CD8-positive, alpha-beta memory T cell (primary cell): Measurements from ENCODE around the gene ZNF652. TPM values are rescaled to one million over a fixed set of nuclear protein-coding genes. Genes with fewer than 3 reads are reported as not detected.
"Not testable (repeated sequence)": the region's sequence is repeated elsewhere in the genome, so short reads cannot be mapped to it uniquely, and the experiment has no call there.

ENCODE experiments used
- CTCF ChIA-PET: fragments of 350-600 bp; sonication (Branson Sonifier 250); formaldehyde crosslinking; loops from one replicate; lab custom pipeline; 2021; ENCODE audit warnings: antibody characterized with exemption; lab: Charles Lee
- POLR2A ChIA-PET: fragments of 350-600 bp; sonication (Branson Sonifier 250); formaldehyde crosslinking; loops from one replicate; lab custom pipeline; 2021; ENCODE audit warnings: antibody characterized with exemption; lab: Charles Lee
- DNase-seq, 5 donors: peaks; one replicate each; pipeline versions ENCODE4 v3.0.0 to v3.0.0-alpha.2; 2020 to 2022; ENCODE audit warnings: mixed read lengths in 1 of 5
- H3K27ac ChIP-seq: one replicate; pipeline ENCODE4 v1.7.0; 2013; ENCODE audit warnings: low read depth, mild to moderate bottlenecking, low read length, moderate library complexity
- H3K27me3 ChIP-seq: 2 replicates; pipeline ENCODE4 v1.7.0; 2013; ENCODE audit warnings: low read length, mild to moderate bottlenecking; ENCODE audit not compliant: insufficient read depth, poor library complexity, severe bottlenecking
- H3K36me3 ChIP-seq: 2 replicates; pipeline ENCODE4 v1.7.0; 2013; ENCODE audit warnings: mild to moderate bottlenecking, low read length, moderate library complexity; ENCODE audit not compliant: insufficient read depth
- H3K4me1 ChIP-seq: 2 replicates; pipeline ENCODE4 v1.7.0; 2013; ENCODE audit warnings: mild to moderate bottlenecking, low read length, moderate library complexity; ENCODE audit not compliant: insufficient read depth
- H3K4me3 ChIP-seq: 2 replicates; pipeline ENCODE4 v1.7.0; 2013; ENCODE audit warnings: mild to moderate bottlenecking, low read length
- H3K9me3 ChIP-seq: 2 replicates; pipeline ENCODE4 v1.7.0; 2013; ENCODE audit warnings: mild to moderate bottlenecking, low read length
- H3K27ac Mint-ChIP-seq, 8 donors: one replicate each; pipeline ENCODE4 v1.8.0; 2020 to 2021; ENCODE audit warnings: mixed read lengths in 8 of 8, mild to moderate bottlenecking in 6 of 8, inconsistent platforms in 3 of 8, moderate library complexity in 3 of 8
- H3K27me3 Mint-ChIP-seq, 2 donors: one replicate each; pipeline ENCODE4 v1.8.0; 2020 to 2021; ENCODE audit warnings: mixed read lengths in 2 of 2, mild to moderate bottlenecking in 1 of 2, moderate library complexity in 1 of 2
- H3K36me3 Mint-ChIP-seq, 3 donors: one replicate each; pipeline ENCODE4 v1.8.0; 2020 to 2021; ENCODE audit warnings: mixed read lengths in 3 of 3, inconsistent platforms in 1 of 3, mild to moderate bottlenecking in 1 of 3
- H3K4me1 Mint-ChIP-seq, 3 donors: one replicate each; pipeline ENCODE4 v1.8.0; 2020 to 2021; ENCODE audit warnings: mixed read lengths in 3 of 3, inconsistent platforms in 1 of 3, mild to moderate bottlenecking in 1 of 3
- H3K4me3 Mint-ChIP-seq, 7 donors: one replicate each; pipeline ENCODE4 v1.8.0; 2020 to 2021; ENCODE audit warnings: mixed read lengths in 7 of 7, mild to moderate bottlenecking in 6 of 7, moderate library complexity in 4 of 7, inconsistent platforms in 2 of 7
- H3K9me3 Mint-ChIP-seq, 5 donors: one replicate each; pipeline ENCODE4 v1.8.0; 2020 to 2022; ENCODE audit warnings: mixed read lengths in 5 of 5, mild to moderate bottlenecking in 3 of 5, moderate library complexity in 2 of 5, inconsistent platforms in 1 of 5
- polyA plus RNA-seq: library from polyadenylated mRNA; unstranded; fragments of 300-500 nt; fragmentation: Illumina TruSeq; gene quantifications from one replicate; pipeline ENCODE4 v1.2.3, GENCODE V29; 2021
- total RNA-seq, 2 experiments: library from RNA; stranded (reverse); gene quantifications; one replicate each; pipeline ENCODE4 v1.2.3, GENCODE V29; 2021

Gene ZNF652
- total and polyA plus RNA-seq, 3 experiments from 2014 or later: 11.5 to 27.7 (median 11.9) TPM

GRCh38 chr17:49370971-49371834 is 9.2 kb upstream of the ZNF652 start:
- no peak for DNase-seq
- ChIA-PET CTCF (interaction anchor here (1.5 to 6.8 kb wide), 4 partner anchors 10 to 54 kb away, joined by 6 to 90 read pairs (median 24); no protein-coding TSS in a partner anchor), POLR2A (no interaction called here)
- Mint-ChIP-seq H3K36me3 (peaks cover under 1 to 26% (median 1%) of the 10 kb centered on the region in 3 donors), H3K4me3 (no peak overlapping the region), H3K4me1 (peaks cover 13 to 20% (median 14%) of the 10 kb centered on the region in 3 donors), H3K27me3 (no peaks in the 10 kb centered on the region), H3K27ac (peak overlapping the region in 1 of 8 donors; percentile 26), H3K9me3 (no peaks in the 10 kb centered on the region)
- no peak overlapping the region for H3K27ac ChIP-seq
- H3K4me3 ChIP-seq: no peak overlapping the region
- H3K4me1 ChIP-seq: no peaks in the 10 kb centered on the region
- H3K9me3 ChIP-seq: no peaks in the 10 kb centered on the region
- no peaks in the 10 kb centered on the region for H3K27me3 ChIP-seq
- H3K36me3 ChIP-seq: no peaks in the 10 kb centered on the region

DNA sequence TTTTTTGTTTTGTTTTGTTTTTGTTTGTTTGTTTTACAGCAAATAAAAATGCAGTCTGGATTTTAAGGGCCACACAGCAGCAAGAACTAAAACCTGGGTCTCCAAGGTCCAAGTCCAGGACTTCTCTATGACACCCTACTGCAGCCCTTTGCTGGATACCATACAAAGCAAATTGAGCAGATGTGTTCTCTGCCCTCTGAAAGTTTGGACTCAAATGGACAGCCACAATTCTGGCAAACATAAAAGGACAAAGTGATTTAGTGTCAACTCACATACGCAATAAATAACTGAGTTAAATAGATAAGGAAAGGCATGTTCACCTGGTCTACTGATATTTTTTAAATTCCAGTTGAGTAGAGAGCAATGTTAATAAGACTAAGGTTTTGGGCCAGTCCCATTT is 7.7 kb upstream of the ZNF652 start:
- no peaks in the 10 kb centered on the region for H3K27me3 ChIP-seq
- Mint-ChIP-seq H3K4me3 (peak overlapping the region in 1 of 7 donors; percentile 23), H3K27me3 (no peaks in the 10 kb centered on the region), H3K9me3 (no peaks in the 10 kb centered on the region), H3K36me3 (peaks cover 0 to 27% (median 1%) of the 10 kb centered on the region in 3 donors), H3K27ac (no peak overlapping the region), H3K4me1 (peaks cover 24 to 33% (median 25%) of the 10 kb centered on the region in 3 donors)
- no peaks in the 10 kb centered on the region for H3K9me3 ChIP-seq
- peaks cover 10% of the 10 kb centered on the region for H3K4me1 ChIP-seq
- DNase-seq: no peak
- CTCF ChIA-PET: interaction anchor here (1.7 to 6.8 kb wide), 6 partner anchors 10 to 62 kb away, joined by 4 to 90 read pairs (median 20); no protein-coding TSS in a partner anchor
- no peaks in the 10 kb centered on the region for H3K36me3 ChIP-seq
- no peak overlapping the region for H3K27ac ChIP-seq
- no peak overlapping the region for H3K4me3 ChIP-seq
- POLR2A ChIA-PET: no interaction called here

- POLR2A ChIA-PET: interaction anchor here (0.6 kb wide), 1 partner anchor 480 kb away, joined by 3 read pairs; no protein-coding TSS in a partner anchor
- Histone ChIP-seq H3K27ac (no peak overlapping the region), H3K4me1 (peaks cover 10% of the 10 kb centered on the region), H3K4me3 (no peak overlapping the region), H3K27me3 (no peaks in the 10 kb centered on the region), H3K9me3 (no peaks in the 10 kb centered on the region), H3K36me3 (no peaks in the 10 kb centered on the region)
- H3K4me1 Mint-ChIP-seq: peaks cover 29 to 38% (median 30%) of the 10 kb centered on the region in 3 donors
- H3K4me3 Mint-ChIP-seq: no peak overlapping the region
- no peak overlapping the region for H3K27ac Mint-ChIP-seq
- CTCF ChIA-PET: interaction anchor here (0.8 to 6.8 kb wide), 20 partner anchors 8 to 186 kb away, joined by 3 to 90 read pairs (median 5); no protein-coding TSS in a partner anchor
- DNase-seq: no peak
- H3K27me3 Mint-ChIP-seq: no peaks in the 10 kb centered on the region
- peaks cover 0 to 28% (median 1%) of the 10 kb centered on the region in 3 donors for H3K36me3 Mint-ChIP-seq
- no peaks in the 10 kb centered on the region for H3K9me3 Mint-ChIP-seq
These were observed 7.0 kb upstream of the ZNF652 start for GRCh38 chr17:49369089-49369488.

- Histone ChIP-seq H3K9me3 (no peaks in the 10 kb centered on the region), H3K27ac (no peak overlapping the region), H3K4me1 (peaks cover 19% of the 10 kb centered on the region), H3K27me3 (no peaks in the 10 kb centered on the region), H3K4me3 (no peak overlapping the region), H3K36me3 (no peaks in the 10 kb centered on the region)
- Mint-ChIP-seq H3K4me3 (peak overlapping the region in 6 of 7 donors; percentile 11 to 83 (median 50)), H3K27me3 (peaks cover 0 to 2% of the 10 kb centered on the region in 2 donors), H3K27ac (peak overlapping the region in 6 of 8 donors; percentile 62 to 92 (median 78)), H3K36me3 (peaks cover 0 to 24% (median 1%) of the 10 kb centered on the region in 3 donors), H3K4me1 (peaks cover 35 to 46% (median 42%) of the 10 kb centered on the region in 3 donors), H3K9me3 (no peaks in the 10 kb centered on the region)
- DNase-seq: peak in 4 of 5 donors; percentile 19 to 62 (median 44)
- POLR2A ChIA-PET: interaction anchor here (0.6 to 1.5 kb wide), 2 partner anchors 23 to 48 kb away, joined by 3 to 4 read pairs; no protein-coding TSS in a partner anchor
- CTCF ChIA-PET: interaction anchor here (0.6 to 6.8 kb wide), 8 partner anchors 14 to 49 kb away, joined by 3 to 90 read pairs (median 3); no protein-coding TSS in a partner anchor
These were observed 3.6 kb upstream of the ZNF652 start for GRCh38 chr17:49365667-49366066.

DNA sequence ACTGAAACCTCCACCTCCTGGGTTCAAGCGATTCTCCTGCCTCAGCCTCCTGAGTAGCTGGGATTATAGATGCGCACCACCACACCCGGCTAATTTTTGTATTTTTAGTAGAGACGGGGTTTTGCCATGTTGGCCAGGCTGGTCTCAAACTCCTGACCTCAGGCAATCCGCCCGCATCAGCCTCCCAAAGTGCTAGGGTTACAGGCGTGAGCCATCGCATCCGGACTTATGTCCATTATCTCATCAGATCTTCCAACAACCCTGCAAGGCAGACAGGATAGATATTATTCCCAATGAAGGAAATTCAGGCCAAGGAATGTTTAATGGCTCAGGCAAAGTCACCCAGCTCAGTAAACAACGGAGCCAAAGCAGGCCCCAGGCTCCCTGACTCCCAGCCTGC is 3.1 kb upstream of the ZNF652 start:
- POLR2A ChIA-PET: interaction anchor here (1.5 kb wide), 1 partner anchor 23 kb away, joined by 4 read pairs; no protein-coding TSS in a partner anchor
- CTCF ChIA-PET: interaction anchor here (1.0 to 6.8 kb wide), 2 partner anchors 33 to 48 kb away, joined by 3 to 90 read pairs; no protein-coding TSS in a partner anchor

DNA sequence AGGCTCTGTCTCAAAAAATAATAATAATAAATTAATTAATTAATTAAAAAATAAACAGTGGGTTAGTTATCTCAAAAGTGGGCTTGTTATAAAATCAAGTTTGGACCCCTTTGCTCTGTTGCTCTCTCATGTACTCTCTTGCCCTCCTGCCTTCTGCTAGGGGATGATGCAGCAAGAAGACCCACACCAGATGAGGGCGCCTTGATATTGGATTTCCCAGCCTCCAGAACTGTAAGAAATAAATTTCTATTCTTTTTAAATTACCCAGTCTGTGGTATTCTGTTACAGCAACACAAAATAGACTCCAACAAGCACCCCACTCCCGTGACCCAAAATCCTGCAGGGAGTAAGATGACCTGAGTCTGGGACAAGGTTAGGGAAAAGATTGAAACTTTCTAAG is 2.1 kb upstream of the ZNF652 start:
- peak overlapping the region in 1 of 7 donors; percentile 10 for H3K4me3 Mint-ChIP-seq
- CTCF ChIA-PET: interaction anchor here (1.0 kb wide), 1 partner anchor 34 kb away, joined by 3 read pairs; no protein-coding TSS in a partner anchor
- POLR2A ChIA-PET: no interaction called here
- Histone ChIP-seq H3K9me3 (no peaks in the 10 kb centered on the region), H3K36me3 (no peaks in the 10 kb centered on the region), H3K27ac (no peak overlapping the region), H3K4me1 (peaks cover 35% of the 10 kb centered on the region), H3K4me3 (no peak overlapping the region), H3K27me3 (no peaks in the 10 kb centered on the region)
- no peak for DNase-seq
- no peaks in the 10 kb centered on the region for H3K9me3 Mint-ChIP-seq
- peaks cover 0 to 23% (median 1%) of the 10 kb centered on the region in 3 donors for H3K36me3 Mint-ChIP-seq
- H3K27ac Mint-ChIP-seq: peak overlapping the region in 1 of 8 donors; percentile 3
- peaks cover 0 to 2% of the 10 kb centered on the region in 2 donors for H3K27me3 Mint-ChIP-seq
- H3K4me1 Mint-ChIP-seq: peaks cover 49 to 62% (median 57%) of the 10 kb centered on the region in 3 donors

More for the DNA sequence above, 3.1 kb upstream of the ZNF652 start:
- Mint-ChIP-seq H3K4me3 (peak overlapping the region in 1 of 7 donors; percentile 83), H3K36me3 (peaks cover 0 to 25% (median 1%) of the 10 kb centered on the region in 3 donors), H3K27ac (peak overlapping the region in 2 of 8 donors; percentile 62 to 92), H3K4me1 (peaks cover 39 to 52% (median 47%) of the 10 kb centered on the region in 3 donors)
- not testable (repeated sequence) for H3K4me3 ChIP-seq, H3K27me3 ChIP-seq, H3K27me3 Mint-ChIP-seq, H3K9me3 Mint-ChIP-seq, DNase-seq, H3K36me3 ChIP-seq, H3K9me3 ChIP-seq, H3K27ac ChIP-seq
- H3K4me1 ChIP-seq: peaks cover 25% of the 10 kb centered on the region

GRCh38 chr17:49363251-49363650 is 1.2 kb upstream of the ZNF652 start:
- Mint-ChIP-seq H3K27me3 (peaks cover 0 to 2% of the 10 kb centered on the region in 2 donors), H3K9me3 (no peaks in the 10 kb centered on the region), H3K4me1 (peaks cover 55 to 66% (median 63%) of the 10 kb centered on the region in 3 donors), H3K36me3 (peaks cover 0 to 20% (median 1%) of the 10 kb centered on the region in 3 donors), H3K4me3 (peak overlapping the region in 6 of 7 donors; percentile 55 to 95 (median 88)), H3K27ac (peak overlapping the region in 3 of 8 donors; percentile 71 to 94 (median 79))
- H3K4me3 ChIP-seq: no peak overlapping the region
- H3K9me3 ChIP-seq: no peaks in the 10 kb centered on the region
- ChIA-PET POLR2A (interaction anchor here (0.7 to 1.2 kb wide), 3 partner anchors 21 to 156 kb away, joined by 4 to 10 read pairs (median 4); no protein-coding TSS in a partner anchor), CTCF (interaction anchor here (2.8 kb wide), 1 partner anchor 48 kb away, joined by 15 read pairs; no protein-coding TSS in a partner anchor)
- no peaks in the 10 kb centered on the region for H3K36me3 ChIP-seq
- DNase-seq: no peak
- H3K27ac ChIP-seq: no peak overlapping the region
- no peaks in the 10 kb centered on the region for H3K27me3 ChIP-seq
- H3K4me1 ChIP-seq: peaks cover 43% of the 10 kb centered on the region
